ENCODE measurements around the gene UBE2C.

UBE2C gene

GRCh38 chr20:45779011-45779915, 33.2 kb upstream of the UBE2C start:
- Histone ChIP-seq H3K27me3 (ENCODE audit: insufficient read depth, poor library complexity, severe bottlenecking) (no peaks in the 10 kb centered on the region), H3K27ac (replicated peaks) (no peak overlapping the region), H3K4me3 (replicated peaks; ENCODE audit: insufficient read depth, low read length) (no peak overlapping the region)
- TF ChIP-seq SPI1 (IDR thresholded peaks at IDR 0.05; ENCODE audit: borderline replicate concordance, low read depth) (no peak), POLR2AphosphoS5 (IDR thresholded peaks at IDR 0.05; ENCODE audit: low read depth) (no peak), CTCF (IDR thresholded peaks at IDR 0.05; ENCODE audit: insufficient read depth, low read length) (no peak), GABPA (IDR thresholded peaks at IDR 0.05; ENCODE audit: low read depth) (no peak), REST (IDR thresholded peaks at IDR 0.05; ENCODE audit: insufficient replicate concordance, low read depth) (no peak)
- no peak for DNase-seq (ENCODE audit: low read depth in 1 of 2, low spot score in 1 of 2)

- H3K4me3 ChIP-seq (replicated peaks; ENCODE audit: insufficient read depth, low read length): no peak overlapping the region
- no peak overlapping the region for H3K27ac ChIP-seq (replicated peaks)
- DNase-seq (ENCODE audit: low read depth in 1 of 2, low spot score in 1 of 2): no peak
- no peak for TF ChIP-seq SPI1 (IDR thresholded peaks at IDR 0.05; ENCODE audit: borderline replicate concordance, low read depth)
- TF ChIP-seq POLR2AphosphoS5 (IDR thresholded peaks at IDR 0.05; ENCODE audit: low read depth): no peak
- no peak for TF ChIP-seq CTCF (IDR thresholded peaks at IDR 0.05; ENCODE audit: insufficient read depth, low read length)
- TF ChIP-seq GABPA (IDR thresholded peaks at IDR 0.05; ENCODE audit: low read depth): no peak
- TF ChIP-seq REST (IDR thresholded peaks at IDR 0.05; ENCODE audit: insufficient replicate concordance, low read depth): no peak
- H3K27me3 ChIP-seq (ENCODE audit: insufficient read depth, poor library complexity, severe bottlenecking): no peaks in the 10 kb centered on the region
Observed at GRCh38 chr20:45780159-45780558, 32.3 kb upstream of the UBE2C start.

GRCh38 chr20:45781391-45781931, 31.0 kb upstream of the UBE2C start:
- H3K27me3 ChIP-seq (ENCODE audit: insufficient read depth, poor library complexity, severe bottlenecking): no peaks in the 10 kb centered on the region
- DNase-seq (ENCODE audit: low read depth in 1 of 2, low spot score in 1 of 2): no peak
- H3K27ac ChIP-seq (replicated peaks): no peak overlapping the region
- TF ChIP-seq POLR2AphosphoS5 (IDR thresholded peaks at IDR 0.05; ENCODE audit: low read depth) (no peak), SPI1 (IDR thresholded peaks at IDR 0.05; ENCODE audit: borderline replicate concordance, low read depth) (no peak), REST (IDR thresholded peaks at IDR 0.05; ENCODE audit: insufficient replicate concordance, low read depth) (no peak), GABPA (IDR thresholded peaks at IDR 0.05; ENCODE audit: low read depth) (no peak), CTCF (IDR thresholded peaks at IDR 0.05; ENCODE audit: insufficient read depth, low read length) (no peak)
- no peak overlapping the region for H3K4me3 ChIP-seq (replicated peaks; ENCODE audit: insufficient read depth, low read length)

All from HL-60 (cell line).